C4-2B (cell line): ENCODE results near the gene MYL10.

Source experiments
- ZFX ChIP-seq: fragments of 450-650 bp; IDR thresholded peaks from 2 replicates; pipeline ENCODE4 v1.6.1; 2017
- TF ChIP-seq, protein P1 (sequence below): fragments of 450-650 bp; conservative IDR thresholded peaks from 2 replicates; pipeline ENCODE4 v1.5.1; 2017; ENCODE audit warnings: mild to moderate bottlenecking

DNA sequence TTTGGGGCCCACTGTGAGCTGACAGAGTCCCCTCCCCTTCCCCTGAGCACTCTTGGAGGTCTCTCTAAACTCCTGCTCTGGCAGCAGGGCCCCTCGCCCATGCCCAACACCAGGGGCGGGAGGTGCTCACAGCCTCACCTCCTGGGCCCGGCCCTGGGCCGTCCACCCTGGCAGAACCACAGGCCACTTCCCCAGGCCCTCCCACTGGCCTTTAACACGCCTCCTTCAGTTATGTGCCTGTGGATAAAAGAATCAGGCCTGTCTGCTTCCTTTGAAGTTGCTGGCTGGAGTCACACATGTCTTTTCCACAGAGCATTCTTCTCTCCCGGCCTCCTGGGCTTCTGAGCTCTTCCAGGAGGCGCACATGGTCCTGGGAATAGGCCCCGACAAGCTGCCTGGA lies 10.2 kb downstream of the MYL10 start:
- TF ChIP-seq, protein P1, sequence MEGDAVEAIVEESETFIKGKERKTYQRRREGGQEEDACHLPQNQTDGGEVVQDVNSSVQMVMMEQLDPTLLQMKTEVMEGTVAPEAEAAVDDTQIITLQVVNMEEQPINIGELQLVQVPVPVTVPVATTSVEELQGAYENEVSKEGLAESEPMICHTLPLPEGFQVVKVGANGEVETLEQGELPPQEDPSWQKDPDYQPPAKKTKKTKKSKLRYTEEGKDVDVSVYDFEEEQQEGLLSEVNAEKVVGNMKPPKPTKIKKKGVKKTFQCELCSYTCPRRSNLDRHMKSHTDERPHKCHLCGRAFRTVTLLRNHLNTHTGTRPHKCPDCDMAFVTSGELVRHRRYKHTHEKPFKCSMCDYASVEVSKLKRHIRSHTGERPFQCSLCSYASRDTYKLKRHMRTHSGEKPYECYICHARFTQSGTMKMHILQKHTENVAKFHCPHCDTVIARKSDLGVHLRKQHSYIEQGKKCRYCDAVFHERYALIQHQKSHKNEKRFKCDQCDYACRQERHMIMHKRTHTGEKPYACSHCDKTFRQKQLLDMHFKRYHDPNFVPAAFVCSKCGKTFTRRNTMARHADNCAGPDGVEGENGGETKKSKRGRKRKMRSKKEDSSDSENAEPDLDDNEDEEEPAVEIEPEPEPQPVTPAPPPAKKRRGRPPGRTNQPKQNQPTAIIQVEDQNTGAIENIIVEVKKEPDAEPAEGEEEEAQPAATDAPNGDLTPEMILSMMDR, result no peak
- TF ChIP-seq ZFX, result no peak
